Activated gamma-delta T cell treated with anti-CD3 and anti-CD28 coated beads, Interleukin-2, amount 50 U/mL, for 16 hours (primary cell): ENCODE results near the gene RHBDL2.
"Not testable (repeated sequence)": the region's sequence is repeated elsewhere in the genome, so short reads cannot be mapped to it uniquely, and the experiment has no call there.

Experiments used
- DNase-seq: peaks from one replicate; pipeline ENCODE4 v3.0.0-alpha.2; 2020; ENCODE audit warnings: low read depth

Gene RHBDL2

DNA sequence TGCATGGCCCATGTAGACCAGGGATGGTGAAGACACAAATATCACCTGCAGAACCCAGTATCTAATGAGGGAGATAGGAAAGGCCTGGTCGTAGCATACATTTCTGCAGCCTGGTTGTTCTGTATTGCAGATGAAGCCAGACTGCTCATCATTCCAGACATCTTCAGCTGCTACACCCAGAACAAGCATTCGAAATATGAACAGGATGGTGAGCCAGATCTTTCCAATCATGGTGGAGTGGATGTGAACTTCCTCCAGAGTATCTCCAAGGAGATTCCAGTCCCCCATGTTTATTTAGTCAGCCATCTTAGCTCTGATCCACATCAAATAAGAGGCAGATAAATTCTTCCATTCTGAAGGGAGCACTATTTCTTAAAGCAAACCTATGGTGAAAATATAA, 65.8 kb downstream of the RHBDL2 start:
- no peak for DNase-seq

DNA sequence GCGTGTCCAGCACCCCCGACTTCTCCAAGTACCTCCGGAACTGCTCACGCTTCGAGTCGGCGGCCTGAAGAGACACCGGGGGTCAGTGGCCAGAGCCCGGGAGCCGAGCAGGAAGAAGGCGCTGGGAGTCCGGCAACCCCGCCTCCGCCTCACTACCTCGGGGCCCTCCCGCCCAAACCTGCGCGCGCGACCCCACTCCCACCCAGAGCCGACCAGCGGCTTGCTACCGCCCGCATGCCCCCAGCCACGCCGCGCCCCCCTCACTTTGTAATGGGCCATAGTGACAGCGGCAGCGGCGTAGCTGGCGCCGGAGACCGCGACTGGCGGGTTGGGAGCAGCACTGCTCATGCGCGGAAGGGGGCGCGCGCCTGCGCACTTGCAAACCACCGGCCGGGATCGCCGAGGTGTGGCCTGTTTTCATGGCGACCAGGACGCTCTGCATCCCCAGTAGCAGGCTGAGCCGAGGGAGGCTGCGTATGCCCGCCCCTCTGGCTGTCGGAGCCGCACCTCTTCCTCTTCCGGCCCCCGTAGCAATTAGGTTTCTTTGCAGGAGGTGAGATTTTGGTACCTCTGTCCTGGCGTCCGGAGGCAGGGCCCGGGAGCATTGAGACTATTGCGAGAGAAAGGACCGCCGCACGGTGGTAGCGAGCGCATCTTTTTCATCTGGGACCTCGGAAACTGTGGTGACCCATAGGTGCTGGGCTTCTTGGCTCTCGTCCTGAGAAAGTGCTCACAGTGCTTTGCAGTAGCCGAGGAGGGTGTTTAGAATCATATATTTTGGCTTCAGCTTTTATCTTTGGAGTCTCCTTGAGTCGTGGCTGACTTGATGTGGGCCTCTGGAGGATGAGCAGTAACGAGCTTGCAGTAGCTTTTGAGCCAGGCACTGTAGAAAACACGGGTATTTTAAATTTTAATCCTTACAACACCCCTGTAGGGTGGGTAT, 68.3 kb downstream of the RHBDL2 start, which contains the start of gene MYCBP:
Gene MYCBP, minus strand, starts transcription at position 322 of the 943 bp plus-strand sequence. Its CDS starts 43 bp downstream, at position 279.
- peak; percentile 93 for DNase-seq

DNA sequence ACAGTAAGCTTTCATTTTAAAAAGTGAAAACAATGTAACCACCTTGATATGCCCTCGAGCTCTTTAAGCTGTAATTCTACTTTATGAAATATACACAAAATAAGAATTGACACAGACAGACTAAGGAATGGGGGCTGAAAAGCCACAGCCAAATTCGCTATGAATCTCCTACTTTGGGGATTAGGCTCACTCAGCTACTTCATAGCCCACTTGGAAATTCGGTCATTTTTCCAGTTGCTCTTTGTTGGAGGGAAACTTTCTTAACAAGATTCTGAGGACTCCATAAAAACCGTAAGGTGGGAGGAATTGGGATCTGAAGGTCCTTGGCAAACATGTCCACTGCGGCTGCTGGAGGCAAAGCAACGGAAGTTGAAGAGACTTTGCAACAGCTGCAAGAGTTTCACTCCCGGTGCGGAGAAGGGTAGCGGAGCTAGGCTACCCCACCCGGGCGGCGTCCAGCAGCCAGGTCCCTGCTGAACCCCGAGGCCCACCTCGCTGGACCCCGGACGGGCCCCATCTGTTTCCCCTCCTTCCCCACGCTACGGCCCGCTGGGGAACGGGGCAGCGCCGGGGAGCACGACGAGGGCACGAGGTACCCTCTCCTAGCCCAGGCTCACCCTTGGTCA, 69.1 kb downstream of the RHBDL2 start:
- DNase-seq = peak; percentile 5

DNA sequence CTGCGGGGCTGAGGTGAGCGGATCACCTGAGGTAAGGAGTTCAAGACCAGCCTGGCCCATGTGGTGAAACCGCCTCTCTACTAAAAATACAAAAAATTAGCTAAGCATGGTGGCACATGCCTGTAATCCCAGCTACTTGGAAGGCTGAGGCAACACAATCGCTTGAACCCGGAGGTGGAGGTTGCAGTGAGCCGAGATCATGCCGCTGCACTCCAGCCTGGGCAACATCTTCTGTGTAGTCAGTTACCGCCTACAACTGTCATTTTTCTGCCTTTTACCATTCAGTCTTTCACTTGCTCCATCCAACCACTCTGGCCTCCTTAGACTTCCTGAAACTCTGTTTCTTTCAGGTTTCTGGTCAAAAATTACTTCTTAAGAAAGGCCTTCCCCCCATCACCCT, 70.6 kb downstream of the RHBDL2 start:
- no peak for DNase-seq

DNA sequence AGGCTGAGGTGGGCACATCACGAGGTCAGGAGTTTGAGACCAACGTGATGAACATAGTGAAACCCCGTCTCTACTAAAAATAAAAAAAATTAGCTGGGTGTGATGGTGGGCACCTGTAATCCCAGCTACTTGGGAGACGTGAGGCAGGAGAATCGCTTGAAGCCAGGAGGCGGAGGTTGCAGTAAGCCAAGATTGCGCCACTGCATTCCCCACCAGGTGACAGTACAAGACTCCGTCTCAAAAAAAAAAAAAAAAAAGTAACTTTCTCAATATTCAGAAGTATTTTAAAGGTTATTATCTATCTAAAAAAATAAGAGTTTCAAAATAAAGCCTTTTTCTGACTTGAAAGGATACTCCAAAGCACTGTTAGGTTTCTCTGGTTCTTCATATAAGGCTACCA, 74.4 kb downstream of the RHBDL2 start:
- DNase-seq = no peak

DNA sequence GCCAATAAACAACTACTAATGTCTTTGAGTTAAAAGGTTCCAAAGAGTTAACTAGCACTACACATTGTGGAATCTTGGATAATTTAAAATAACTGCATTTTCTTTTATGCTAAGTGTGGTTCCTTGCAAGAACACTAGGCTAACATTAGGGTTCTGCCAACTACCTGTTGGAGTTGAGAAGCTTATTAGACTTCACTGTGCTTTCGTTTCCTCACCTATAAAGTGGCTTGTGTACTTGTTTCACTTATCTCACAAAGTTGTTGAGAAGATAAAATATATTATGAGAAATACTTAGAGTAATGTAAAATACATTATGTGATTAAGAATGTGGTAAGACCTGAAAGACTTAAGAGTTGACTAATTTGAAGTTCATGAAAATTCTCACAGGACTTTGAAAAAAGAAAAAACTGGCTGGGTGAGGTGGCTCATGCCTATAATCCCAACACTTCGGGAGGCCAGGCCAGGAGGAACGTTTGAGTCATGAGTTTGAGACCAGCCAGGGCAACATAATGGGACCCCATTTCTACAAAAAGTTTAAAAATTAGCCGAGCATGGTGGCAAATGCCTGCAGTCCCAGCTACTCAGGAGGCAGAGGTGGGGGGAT, 76.4 kb downstream of the RHBDL2 start:
- DNase-seq = no peak

DNA sequence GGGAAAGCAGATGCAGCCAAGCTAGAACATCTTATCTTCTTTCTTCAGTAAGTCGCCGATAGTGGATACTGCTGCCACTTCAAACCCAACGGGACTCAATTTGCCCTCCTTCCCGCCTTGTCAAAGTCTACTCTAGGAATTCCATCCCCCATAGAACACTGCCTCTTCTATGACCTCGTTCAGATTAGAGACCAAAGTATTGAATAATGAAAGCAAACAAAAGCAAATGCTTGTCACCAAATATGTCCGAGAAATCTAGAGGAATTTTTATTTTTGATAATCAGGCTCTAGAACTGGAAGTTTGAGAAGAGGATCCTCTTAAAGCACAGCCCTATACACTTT, 81.2 kb downstream of the RHBDL2 start:
- DNase-seq = no peak

DNA sequence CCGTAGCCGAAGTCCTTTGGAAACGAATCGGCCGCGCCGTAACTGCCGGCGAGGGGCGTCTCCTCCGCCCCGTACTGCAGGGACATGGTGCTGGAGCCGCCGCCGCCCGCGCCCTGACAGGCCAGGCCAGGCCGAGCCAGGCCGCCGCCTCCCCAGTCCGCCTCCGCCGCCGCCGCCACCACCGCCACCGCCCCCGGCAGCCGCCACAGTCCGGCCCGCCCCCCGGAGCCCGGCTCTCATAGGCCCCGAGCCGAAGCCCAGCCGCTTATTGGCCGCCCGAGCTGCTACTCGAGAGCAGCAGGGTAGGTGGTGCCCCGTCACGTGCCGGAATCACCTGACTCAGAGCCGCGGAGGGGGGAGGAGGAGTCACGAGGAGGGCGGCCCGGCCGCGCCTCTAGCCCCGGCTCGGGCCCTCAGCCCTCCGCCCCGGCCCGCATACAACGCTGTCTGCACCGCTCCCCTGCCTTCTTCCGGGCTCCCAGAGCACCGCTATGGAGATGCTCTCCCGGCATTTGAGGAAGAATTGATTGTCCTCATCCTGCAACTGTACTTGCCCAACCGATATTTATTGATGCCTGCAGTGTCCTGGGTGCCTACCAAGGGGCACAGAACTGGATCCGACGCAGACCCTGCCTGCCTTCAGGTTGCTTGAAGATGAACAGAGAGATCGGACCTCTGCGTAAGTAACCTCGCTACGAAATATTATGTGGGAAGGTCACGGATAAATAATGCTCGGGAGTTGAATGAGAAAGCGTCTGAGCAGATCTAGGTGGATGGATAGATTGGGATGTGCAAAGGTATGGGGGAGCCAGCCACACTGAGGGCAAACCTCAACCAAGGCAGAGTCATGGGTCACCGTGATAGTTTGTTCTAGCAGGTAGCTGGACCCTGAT, 81.8 kb downstream of the RHBDL2 start, which contains the start of gene RRAGC:
Gene RRAGC, minus strand, starts transcription at position 212 of the 893 bp plus-strand sequence. Its CDS starts 126 bp downstream, at position 86.
- DNase-seq = peak; percentile 97

DNA sequence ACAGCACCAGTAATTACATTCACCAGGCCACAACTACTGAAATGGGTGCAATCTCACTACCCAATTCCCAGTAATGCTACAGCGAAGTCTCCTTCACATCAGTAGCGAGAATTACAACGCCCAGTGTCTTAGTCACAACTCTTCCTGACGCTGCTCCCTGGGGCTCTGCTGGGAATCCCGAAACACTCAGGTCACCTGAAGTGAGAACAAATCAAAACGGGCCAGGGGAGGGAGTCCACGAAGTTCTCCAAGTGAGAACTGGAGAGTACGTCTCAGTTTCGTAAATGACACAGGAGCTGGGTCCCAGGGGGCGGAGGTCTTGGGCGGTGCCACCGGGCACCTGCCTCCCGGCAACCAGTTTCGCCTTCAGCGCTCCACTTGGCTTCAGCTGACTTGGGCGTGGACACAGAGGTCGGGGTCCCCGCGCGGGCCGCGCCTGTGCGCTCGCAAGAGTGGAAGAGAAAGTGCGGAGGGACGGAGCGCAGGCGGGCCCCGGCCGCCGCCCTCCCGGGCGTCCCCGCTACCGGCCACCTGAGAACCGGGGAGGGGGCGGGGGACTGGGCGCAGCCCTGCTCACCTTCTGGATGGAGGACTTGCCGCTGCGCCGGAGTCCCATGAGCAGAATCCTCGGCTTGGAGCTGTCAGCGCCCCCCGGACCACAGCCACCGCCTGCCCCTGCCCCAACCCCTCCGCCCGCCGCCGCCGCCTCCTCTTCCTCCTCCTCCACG, 82.6 kb downstream of the RHBDL2 start:
- peak; percentile 14 for DNase-seq

DNA sequence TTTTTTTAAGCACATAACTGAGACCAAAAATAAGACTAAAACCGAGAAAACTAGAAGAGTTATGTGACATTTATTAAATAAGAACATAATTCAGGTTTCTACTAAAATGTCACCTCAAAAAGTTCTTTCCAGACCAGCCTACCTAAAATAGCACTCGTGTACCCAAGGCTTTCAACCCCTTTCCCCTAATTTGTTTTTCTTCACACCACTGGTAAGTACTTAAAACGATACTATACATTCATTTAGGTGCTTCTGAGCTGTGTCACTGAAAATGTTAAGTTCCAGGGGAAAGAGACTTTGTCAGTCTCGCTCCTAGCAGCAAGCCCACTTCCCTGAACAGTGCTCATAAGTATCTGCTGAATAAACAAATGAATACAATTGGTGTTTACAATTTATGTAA, 88.8 kb downstream of the RHBDL2 start:
- no peak for DNase-seq

DNA sequence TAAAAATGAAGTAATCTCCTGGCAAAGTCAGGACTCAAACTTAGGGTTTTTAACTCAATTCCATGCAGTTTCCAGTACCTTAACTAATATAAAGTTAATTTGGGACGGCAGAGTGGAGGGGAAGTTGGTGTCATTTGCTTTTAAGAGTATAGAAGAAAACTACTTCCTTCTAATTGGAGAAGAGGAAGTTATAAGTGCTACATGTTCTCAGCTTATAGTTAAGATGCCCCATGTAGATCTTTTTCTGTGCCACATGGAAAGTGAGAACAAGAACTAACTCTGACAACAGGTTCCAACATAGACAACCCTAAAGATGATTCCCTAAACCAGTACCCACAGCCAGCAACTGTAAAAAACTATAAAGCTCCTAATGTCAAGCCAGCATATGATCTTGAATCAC, 93.6 kb downstream of the RHBDL2 start:
- no peak for DNase-seq

DNA sequence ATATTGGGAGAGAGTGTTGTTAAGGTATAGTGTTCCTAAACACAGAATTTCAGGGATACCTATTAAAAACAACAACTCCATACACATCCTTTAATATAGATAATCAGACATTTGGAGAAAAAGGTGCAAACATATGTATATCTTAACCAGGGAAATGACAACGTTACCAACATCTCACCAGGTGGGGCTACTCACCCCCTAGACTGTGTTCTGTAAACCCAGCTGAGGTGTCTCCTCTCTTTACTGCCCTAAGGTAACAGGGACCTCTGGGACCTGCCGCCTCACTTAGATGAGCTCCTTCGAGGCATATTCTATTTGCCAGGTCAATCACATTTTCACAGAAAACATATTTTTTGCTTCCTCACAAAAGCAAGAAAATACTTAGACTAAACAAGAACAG, 95.4 kb downstream of the RHBDL2 start:
- no peak for DNase-seq

DNA sequence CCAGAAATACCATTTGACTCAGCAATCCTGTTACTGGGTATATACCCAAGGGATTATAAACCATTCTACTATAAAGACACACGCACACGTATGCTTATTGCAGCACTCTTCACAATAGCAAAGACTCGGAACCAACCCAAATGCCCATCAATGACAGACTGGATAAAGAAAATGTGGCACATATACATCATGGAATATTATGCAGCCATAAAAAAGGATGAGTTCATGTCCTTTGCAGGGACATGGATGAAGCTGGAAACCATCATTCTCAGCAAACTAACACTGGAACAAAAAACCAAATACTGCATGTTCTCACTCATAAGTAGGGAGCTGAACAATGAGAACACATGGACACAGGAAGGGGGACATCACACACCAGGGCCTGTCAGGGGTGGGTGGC, 96.5 kb downstream of the RHBDL2 start:
- not testable (repeated sequence) for DNase-seq

DNA sequence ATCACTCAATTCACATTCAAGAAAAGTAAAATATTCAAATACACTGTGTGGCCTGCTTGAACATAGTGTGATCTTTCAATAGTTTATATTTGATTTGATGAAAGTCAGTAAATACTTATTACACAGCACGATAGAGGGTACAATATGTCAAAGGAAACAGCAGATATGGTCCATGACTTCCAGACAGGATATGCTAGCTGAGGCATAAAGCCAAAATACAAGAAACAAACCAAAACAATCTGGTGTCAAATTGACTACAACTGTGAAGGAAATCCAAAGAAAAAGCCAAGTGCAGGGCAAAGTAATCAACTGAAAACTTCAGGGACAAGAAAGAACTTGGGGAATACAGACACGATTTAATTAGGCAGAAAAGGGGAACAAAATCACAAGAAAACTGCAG, 101.3 kb downstream of the RHBDL2 start:
- no peak for DNase-seq

DNA sequence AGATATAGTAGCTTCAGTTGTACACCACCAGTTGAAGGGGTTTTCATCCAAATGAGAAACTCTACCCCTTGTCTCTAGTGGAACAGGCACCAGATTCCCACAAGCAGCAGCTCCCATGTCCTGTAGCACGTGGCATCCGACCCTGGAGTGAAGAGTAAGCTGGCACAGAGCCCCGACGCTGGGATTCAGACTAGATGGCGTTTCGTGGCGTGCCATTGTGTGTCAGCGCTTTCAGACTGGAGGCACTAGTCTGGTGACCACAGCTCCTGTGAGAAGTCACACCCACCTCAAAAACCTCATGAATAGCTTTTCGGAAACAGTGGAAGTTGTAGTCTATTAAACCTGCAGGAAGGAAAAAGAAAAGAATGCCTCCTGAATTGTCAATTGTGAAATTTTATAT, 102.3 kb downstream of the RHBDL2 start:
- DNase-seq = no peak

DNA sequence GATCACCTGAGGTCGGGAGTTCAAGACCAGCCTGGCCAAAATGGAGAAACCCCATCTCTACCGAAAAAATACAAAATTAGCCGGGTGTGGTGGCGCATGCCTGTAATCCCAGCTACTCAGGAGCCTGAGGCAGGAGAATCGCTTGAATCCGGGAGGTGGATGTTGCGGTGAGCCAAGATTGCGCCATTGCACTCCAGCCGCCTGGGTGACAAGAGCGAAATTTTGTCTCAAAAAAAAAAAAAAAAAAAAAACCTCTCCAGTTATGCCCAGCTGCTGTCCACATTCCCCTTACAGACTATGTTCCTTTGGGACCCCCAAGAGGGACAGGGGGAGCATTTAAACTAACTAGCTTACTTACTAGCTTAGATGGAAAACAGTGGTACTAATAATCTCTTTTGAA, 105.3 kb downstream of the RHBDL2 start:
- not testable (repeated sequence) for DNase-seq
